Upper lobe of left lung (tissue), 6 donors: ENCODE results near the gene CNOT11. TPM values are rescaled to one million over a fixed set of nuclear protein-coding genes. Genes with fewer than 3 reads are reported as not detected.
"Not testable (repeated sequence)": the region's sequence is repeated elsewhere in the genome, so short reads cannot be mapped to it uniquely, and the experiment has no call there.

ENCODE experiments used
- ATAC-seq, 2 donors: fragments of 200-7000 bp; cut with Tn5 transposase; one replicate each; pipeline ENCODE4 v1.9.1; 2022; ENCODE audit warnings: mild to moderate bottlenecking in 2 of 2, moderate library complexity in 2 of 2; ENCODE audit not compliant: low FRiP score in 2 of 2
- DNase-seq, 2 donors: peaks; one replicate each; pipeline ENCODE4 v3.0.0-alpha.2; 2019 to 2020
- H3K27ac ChIP-seq, 4 donors: fragments of 200-600 bp; sonication (generic); one replicate each; pipeline ENCODE4 v1.5.1; 2016 to 2019
- H3K27me3 ChIP-seq, 4 donors: fragments of 200-600 bp; sonication (generic); one replicate each; pipeline ENCODE4 v1.5.1; 2017 to 2019
- H3K36me3 ChIP-seq, 4 donors: fragments of 200-600 bp; sonication (generic); one replicate each; pipeline ENCODE4 v1.5.1; 2016 to 2019
- H3K4me1 ChIP-seq, 4 donors: fragments of 200-600 bp; sonication (generic); one replicate each; pipeline ENCODE4 v1.5.1; 2018 to 2019
- H3K4me3 ChIP-seq, 4 donors: fragments of 200-600 bp; sonication (generic); one replicate each; pipeline ENCODE4 v1.5.1; 2017 to 2019; ENCODE audit warnings: mild to moderate bottlenecking in 2 of 4, moderate library complexity in 1 of 4
- H3K9me3 ChIP-seq, 4 donors: fragments of 200-600 bp; sonication (generic); one replicate each; pipeline ENCODE4 v1.5.1; 2018 to 2019
- CTCF ChIP-seq, 6 experiments: fragments of 450-650 bp in 4 of 6; fragments of 200-600 bp in 2 of 6; sonication (generic) in 2 of 6; IDR thresholded peaks; one replicate each; pipeline ENCODE4 v1.5.1; 2016 to 2019; ENCODE audit warnings: antibody characterized with exemption in 6 of 6
- EP300 ChIP-seq, 4 donors: sonication (generic); formaldehyde crosslinking; IDR thresholded peaks; one replicate each; pipeline ENCODE4 v1.5.1; 2017; ENCODE audit warnings: antibody characterized with exemption in 4 of 4, control low read depth in 2 of 4
- POLR2A ChIP-seq, 4 donors: fragments of 450-650 bp; IDR thresholded peaks; one replicate each; pipeline ENCODE4 v1.5.1; 2016 to 2017; ENCODE audit warnings: antibody characterized with exemption in 4 of 4, mild to moderate bottlenecking in 2 of 4
- POLR2AphosphoS5 ChIP-seq, 2 donors: sonication (generic); formaldehyde crosslinking; IDR thresholded peaks; one replicate each; pipeline ENCODE4 v1.5.1; 2017; ENCODE audit warnings: antibody characterized with exemption in 2 of 2
- WGBS, 2 donors: methylation state at CpG; one replicate each; pipeline ENCODE4 v1.1.5; 2017 to 2018; 5-methylcytosine and 5-hydroxymethylcytosine counted together
- total RNA-seq, 6 donors: library from RNA; depleted of rRNA in 4 of 6; stranded (reverse); fragments of >200 nt in 4 of 6; gene quantifications; one replicate each; pipeline versions ENCODE4 v1.1.0 to v1.2.1, GENCODE V29; 2016 to 2021
- donor health status: DM: no; HTN: no; CAD: no; lungs with moderate emphysema.
- donor health status: DM: no; HTN: yes; CAD: no; lungs with severe emphysema.

Gene CNOT11
- total RNA-seq, 6 donors from 2014 or later, result 15.9 to 49.1 (median 30.4) TPM

DNA sequence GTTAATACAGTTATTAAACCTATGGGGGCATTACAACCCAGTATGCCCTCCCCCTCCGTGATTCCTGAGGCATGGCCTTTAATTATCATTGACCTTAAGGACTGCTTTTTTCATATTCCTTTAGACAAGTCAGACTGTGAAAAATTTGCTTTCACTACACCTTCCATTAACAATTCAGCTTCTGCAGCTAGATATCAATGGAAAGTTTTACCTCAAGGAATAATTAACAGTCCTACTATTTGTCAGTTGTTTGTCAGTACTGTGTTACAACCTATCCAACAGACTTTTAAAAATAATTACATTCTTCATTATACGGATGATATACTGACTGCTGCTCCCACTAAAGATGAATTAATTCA is 12.9 kb upstream of the CNOT11 start:
- 65 to 68% methylated on average over 2 of the region's 2 CpGs for WGBS, 2 donors
- H3K36me3 ChIP-seq, H3K27me3 ChIP-seq, H3K4me3 ChIP-seq, ATAC-seq, H3K4me1 ChIP-seq, H3K9me3 ChIP-seq, DNase-seq: not testable (repeated sequence)
- peak in 1 of 6 experiments; percentile 11 for TF ChIP-seq CTCF (IDR thresholded peaks at IDR 0.05)
- H3K27ac ChIP-seq, result peak overlapping the region; percentile 54 to 73 (median 67)

DNA sequence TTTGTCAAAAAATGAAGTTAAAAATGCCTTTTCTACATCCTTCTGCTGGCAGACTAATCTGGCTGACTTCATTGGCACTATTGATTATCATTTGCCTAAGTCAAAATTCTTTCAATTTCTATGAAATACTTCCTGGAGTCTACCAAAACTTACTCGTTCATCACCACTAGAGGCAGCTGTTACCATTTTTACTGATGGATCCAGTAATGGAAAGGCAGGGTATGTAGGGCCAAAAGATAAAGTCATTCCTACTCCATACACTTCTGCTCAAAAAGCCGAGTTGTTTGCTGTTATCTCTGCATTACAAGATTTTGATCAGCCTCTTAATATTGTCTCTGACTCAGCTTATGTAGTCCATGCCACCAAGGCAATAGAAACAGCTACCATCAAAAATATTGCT is 12.0 kb upstream of the CNOT11 start:
- H3K4me3 ChIP-seq, result peak overlapping the region in 1 of 4 donors; percentile 4
- not testable (repeated sequence) for H3K9me3 ChIP-seq, DNase-seq, H3K36me3 ChIP-seq, H3K27me3 ChIP-seq, H3K4me1 ChIP-seq, ATAC-seq
- peak in 5 of 6 experiments; percentile 20 to 58 (median 51) for TF ChIP-seq CTCF (IDR thresholded peaks at IDR 0.05)
- peak overlapping the region in 3 of 4 donors; percentile 62 to 73 (median 72) for H3K27ac ChIP-seq
- WGBS, 2 donors, result 10 to 16% methylated on average over 2 of the region's 2 CpGs

GRCh38 chr2:101241158-101241557 is 11.5 kb upstream of the CNOT11 start:
- no peaks in the 10 kb centered on the region for H3K27me3 ChIP-seq
- ATAC-seq (no peak), DNase-seq (no peak)
- H3K9me3 ChIP-seq, result no peaks in the 10 kb centered on the region
- 72 to 74% methylated on average over 5 of the region's 5 CpGs for WGBS, 2 donors
- peak overlapping the region in 1 of 4 donors; percentile 73 for H3K27ac ChIP-seq
- no peak overlapping the region for H3K4me3 ChIP-seq
- H3K36me3 ChIP-seq, result no peaks in the 10 kb centered on the region
- TF ChIP-seq EP300 (IDR thresholded peaks at IDR 0.05), result no peak
- TF ChIP-seq CTCF (IDR thresholded peaks at IDR 0.05), result no peak
- no peak for TF ChIP-seq POLR2AphosphoS5 (IDR thresholded peaks at IDR 0.05)
- no peak for TF ChIP-seq POLR2A (IDR thresholded peaks at IDR 0.05)
- peaks cover 0 to 5% (median 1%) of the 10 kb centered on the region in 4 donors for H3K4me1 ChIP-seq

DNA sequence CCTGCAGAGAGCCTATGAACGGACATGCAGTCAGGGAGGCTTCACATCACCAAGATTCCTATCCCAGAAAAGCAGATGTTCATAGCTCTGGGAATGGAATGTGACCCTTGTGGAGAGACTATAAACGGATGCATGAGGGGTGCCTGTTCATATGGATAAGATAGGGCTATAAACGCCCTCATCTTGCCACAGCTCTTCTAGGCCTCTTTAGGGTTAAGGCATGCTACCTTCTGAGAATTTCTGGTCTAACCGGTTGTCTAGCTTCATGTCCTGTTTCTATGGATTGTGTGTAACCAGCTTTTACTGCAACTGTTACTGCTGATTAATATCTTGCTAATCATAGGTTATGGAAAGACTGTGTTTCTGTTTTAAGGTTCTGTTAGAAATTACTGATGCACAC is 8.3 kb upstream of the CNOT11 start:
- H3K27me3 ChIP-seq, ATAC-seq: not testable (repeated sequence)

DNA sequence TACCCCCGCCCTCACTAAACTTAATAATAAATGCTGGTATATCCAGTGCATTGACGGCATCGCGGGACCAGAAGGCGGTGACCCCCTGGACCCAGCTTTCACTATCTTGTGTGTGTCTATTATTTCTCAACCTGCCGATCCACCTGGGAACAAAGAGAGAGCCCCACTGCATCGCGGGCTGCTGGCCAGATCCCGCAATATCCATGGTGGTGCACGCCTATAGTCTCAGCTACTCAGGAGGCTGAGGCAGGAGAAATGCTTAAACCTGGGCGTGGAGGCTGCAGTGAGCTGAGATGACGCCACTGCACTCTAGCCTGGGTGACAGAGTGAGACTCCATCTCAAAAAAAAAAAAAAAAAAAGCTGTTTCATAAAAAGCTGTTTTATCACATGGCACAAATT is 7.8 kb upstream of the CNOT11 start:
- not testable (repeated sequence) for H3K27me3 ChIP-seq, H3K36me3 ChIP-seq, ATAC-seq, H3K4me3 ChIP-seq, H3K9me3 ChIP-seq, H3K4me1 ChIP-seq, H3K27ac ChIP-seq, DNase-seq
- WGBS, 2 donors, result 94% methylated on average over 12 of the region's 12 CpGs

More for the DNA sequence above, 8.3 kb upstream of the CNOT11 start:
- H3K27ac ChIP-seq, H3K4me3 ChIP-seq, H3K36me3 ChIP-seq, DNase-seq, H3K9me3 ChIP-seq, H3K4me1 ChIP-seq: not testable (repeated sequence)
- WGBS, 2 donors, result 68 to 81% methylated on average over 4 of the region's 4 CpGs

DNA sequence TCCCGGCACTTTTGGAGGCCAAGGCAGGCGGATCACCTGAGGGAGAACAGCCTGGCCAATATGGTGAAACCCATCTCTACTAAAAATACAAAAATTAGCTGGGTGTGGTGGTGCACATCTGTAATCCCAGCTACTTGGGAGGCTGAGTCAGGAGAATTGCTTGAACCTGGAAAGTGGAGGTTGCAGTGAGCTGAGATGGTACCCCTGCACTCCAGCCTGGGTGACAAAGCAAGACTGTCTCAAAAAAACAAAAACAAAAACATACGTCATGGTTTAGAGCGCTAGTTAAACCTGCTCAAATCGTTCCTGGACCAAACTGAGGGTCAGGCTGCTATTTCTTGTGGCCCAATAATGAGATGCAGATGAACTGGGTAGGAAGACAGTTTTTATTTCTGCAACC is 7.2 kb upstream of the CNOT11 start:
- H3K27ac ChIP-seq, H3K27me3 ChIP-seq, H3K4me3 ChIP-seq, H3K36me3 ChIP-seq, ATAC-seq, DNase-seq, H3K9me3 ChIP-seq, H3K4me1 ChIP-seq: not testable (repeated sequence)
- 92 to 94% methylated on average over 5 of the region's 5 CpGs for whole genome bisulfite sequencing, 2 donors

DNA sequence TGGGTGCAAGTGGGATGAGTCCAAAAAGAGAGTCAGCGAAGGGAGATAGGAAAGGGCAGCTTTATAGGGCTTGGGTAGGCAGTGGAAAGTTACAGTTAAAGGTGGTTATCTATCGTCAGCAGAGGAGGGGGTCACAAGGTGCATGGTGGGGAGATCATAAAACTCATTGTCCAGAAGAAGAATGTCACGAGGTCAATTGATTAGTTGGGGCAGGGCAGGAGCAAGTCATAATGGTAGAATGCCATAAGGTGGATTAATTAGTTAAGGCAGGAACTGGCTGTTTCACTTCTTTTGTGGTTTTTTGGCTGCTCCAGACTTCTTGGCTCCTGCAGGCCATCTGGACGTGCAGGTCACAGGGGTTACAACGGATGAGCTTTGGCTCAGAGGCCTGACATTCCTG is 3.9 kb upstream of the CNOT11 start:
- H3K36me3 ChIP-seq, DNase-seq, H3K27me3 ChIP-seq, H3K9me3 ChIP-seq, H3K27ac ChIP-seq, H3K4me3 ChIP-seq, ATAC-seq: not testable (repeated sequence)
- peaks cover 7 to 15% (median 13%) of the 10 kb centered on the region in 4 donors for H3K4me1 ChIP-seq
- WGBS, 2 donors, result 74 to 80% methylated on average over 5 of the region's 5 CpGs
